Sigmoid colon (tissue), 7 donors: ENCODE results near the gene UBE2A. TPM values are rescaled to one million over a fixed set of nuclear protein-coding genes. Genes with fewer than 3 reads are reported as not detected.

Experiments
- DNase-seq: peaks from one replicate; pipeline ENCODE4 v3.0.0-alpha.2; 2019
- H3K27ac ChIP-seq, 4 donors: fragments of 200-600 bp; sonication (generic); one replicate each; pipeline ENCODE4 v1.5.1; 2016 to 2019; ENCODE audit warnings: mild to moderate bottlenecking in 1 of 4
- H3K27me3 ChIP-seq, 3 donors: fragments of 200-600 bp; sonication (generic); one replicate each; pipeline ENCODE4 v1.5.1; 2019; ENCODE audit warnings: mild to moderate bottlenecking in 1 of 3
- H3K36me3 ChIP-seq, 4 donors: fragments of 200-600 bp; sonication (generic); one replicate each; pipeline ENCODE4 v1.5.1; 2016 to 2019
- H3K4me1 ChIP-seq, 4 donors: fragments of 200-600 bp; sonication (generic); one replicate each; pipeline ENCODE4 v1.5.1; 2017 to 2019
- H3K4me3 ChIP-seq, 4 donors: fragments of 200-600 bp; sonication (generic); one replicate each; pipeline ENCODE4 v1.5.1; 2017 to 2019; ENCODE audit warnings: mild to moderate bottlenecking in 2 of 4, moderate library complexity in 1 of 4
- H3K9me3 ChIP-seq, 4 donors: fragments of 200-600 bp in 3 of 4; sonication (generic) in 3 of 4; one replicate each; pipeline versions ENCODE4 v1.5.1 to v1.6.1; 2013 to 2019
- CTCF ChIP-seq, 4 experiments: fragments of 450-650 bp in 3 of 4; fragments of 200-600 bp in 1 of 4; IDR thresholded peaks; one replicate each; pipeline ENCODE4 v1.5.1; 2016 to 2019; ENCODE audit warnings: antibody characterized with exemption in 4 of 4, mild to moderate bottlenecking in 3 of 4, moderate library complexity in 2 of 4
- EP300 ChIP-seq, 4 donors: sonication (generic); formaldehyde crosslinking; IDR thresholded peaks; one replicate each; pipeline ENCODE4 v1.6.1; 2017; ENCODE audit warnings: antibody characterized with exemption in 4 of 4
- POLR2A ChIP-seq, 2 donors: fragments of 450-650 bp; IDR thresholded peaks; one replicate each; pipeline ENCODE4 v1.6.1; 2016; ENCODE audit warnings: antibody characterized with exemption in 2 of 2, mild to moderate bottlenecking in 2 of 2, moderate library complexity in 2 of 2
- POLR2AphosphoS5 ChIP-seq, 4 donors: sonication (generic); formaldehyde crosslinking; IDR thresholded peaks; one replicate each; pipeline ENCODE4 v1.6.1; 2017; ENCODE audit warnings: antibody characterized with exemption in 4 of 4
- WGBS, 2 donors: extraction: QIAGEN DNeasy Blood & Tissue Kit; methylation state at CpG; one replicate each; pipeline ENCODE4 v1.1.7; 2013; 5-methylcytosine and 5-hydroxymethylcytosine counted together
- intact Hi-C: fragments of 100-400 bp; cut with DNase I; formaldehyde crosslinking; loops from one replicate; pipeline ENCODE4 v1.15.1; 2023
- polyA plus RNA-seq, 3 donors: library from polyadenylated mRNA; stranded (reverse); fragments of 200-250 nt; gene quantifications; one replicate each; pipeline ENCODE4 v1.2.3, GENCODE V29; 2013
- total RNA-seq, 4 donors: library from RNA; depleted of rRNA; stranded (reverse); fragments of >200 nt; gene quantifications; one replicate each; pipeline ENCODE4 v1.1.0, GENCODE V29; 2016
- donor health status: healthy with polysubstance abuse.
- donor health status: Bipolar disorder and iron deficiency.
- donor health status: healthy.

The UBE2A gene
- total and polyA plus RNA-seq, 7 donors: 26.7 to 228 (median 51.7) TPM

GRCh38 chrX:119570351-119570835, 4.0 kb upstream of the UBE2A start:
- Histone ChIP-seq H3K27me3 (no peaks in the 10 kb centered on the region), H3K27ac (no peak overlapping the region), H3K4me3 (no peak overlapping the region), H3K9me3 (no peaks in the 10 kb centered on the region), H3K4me1 (peaks cover 0 to 8% (median 3%) of the 10 kb centered on the region in 4 donors), H3K36me3 (no peaks in the 10 kb centered on the region)
- TF ChIP-seq EP300 (IDR thresholded peaks at IDR 0.05) (no peak), POLR2AphosphoS5 (IDR thresholded peaks at IDR 0.05) (no peak), CTCF (IDR thresholded peaks at IDR 0.05) (no peak), POLR2A (IDR thresholded peaks at IDR 0.05) (no peak)
- no peak for DNase-seq
- WGBS, 2 donors: 90 to 95% methylated on average over 6 of the region's 6 CpGs
- intact Hi-C loops: loop anchor here (10.0 kb wide), 1 partner anchor 86 kb away; no protein-coding TSS in a partner anchor

GRCh38 chrX:119573222-119573621, 1.1 kb upstream of the UBE2A start:
- H3K4me3 ChIP-seq: peak overlapping the region in 3 of 4 donors; percentile 67 to 71 (median 69)
- peak overlapping the region; percentile 89 to 96 (median 92) for H3K27ac ChIP-seq
- TF ChIP-seq CTCF (IDR thresholded peaks at IDR 0.05) (no peak), POLR2AphosphoS5 (IDR thresholded peaks at IDR 0.05) (no peak), EP300 (IDR thresholded peaks at IDR 0.05) (no peak), POLR2A (IDR thresholded peaks at IDR 0.05) (no peak)
- intact Hi-C loops: loop anchor here (10.0 kb wide), 1 partner anchor 88 kb away; no protein-coding TSS in a partner anchor
- H3K27me3 ChIP-seq: no peaks in the 10 kb centered on the region
- no peak for DNase-seq
- H3K36me3 ChIP-seq: peaks cover 0 to 3% (median 0%) of the 10 kb centered on the region in 4 donors
- WGBS, 2 donors: 32 to 67% methylated on average over 3 of the region's 3 CpGs
- no peaks in the 10 kb centered on the region for H3K9me3 ChIP-seq
- H3K4me1 ChIP-seq: peaks cover 0 to 15% (median 10%) of the 10 kb centered on the region in 4 donors

- intact Hi-C loops: loop anchor here (10.0 kb wide), 1 partner anchor 89 kb away; no protein-coding TSS in a partner anchor
- DNase-seq: peak; percentile 75
- Histone ChIP-seq H3K4me3 (peak overlapping the region; percentile 58 to 71 (median 68)), H3K4me1 (peaks cover 0 to 15% (median 10%) of the 10 kb centered on the region in 4 donors), H3K36me3 (peaks cover 0 to 3% (median 0%) of the 10 kb centered on the region in 4 donors), H3K9me3 (no peaks in the 10 kb centered on the region), H3K27me3 (no peaks in the 10 kb centered on the region), H3K27ac (peak overlapping the region; percentile 89 to 96 (median 92))
- whole genome bisulfite sequencing, 2 donors: 0 to 1% methylated on average over 30 of the region's 30 CpGs
- no peak for TF ChIP-seq POLR2A (IDR thresholded peaks at IDR 0.05)
- no peak for TF ChIP-seq CTCF (IDR thresholded peaks at IDR 0.05)
- no peak for TF ChIP-seq POLR2AphosphoS5 (IDR thresholded peaks at IDR 0.05)
- no peak for TF ChIP-seq EP300 (IDR thresholded peaks at IDR 0.05)
These were observed 446 bp upstream of the UBE2A start for GRCh38 chrX:119573840-119574393.

- Histone ChIP-seq H3K36me3 (peaks cover 0 to 10% (median 0%) of the 10 kb centered on the region in 4 donors), H3K4me3 (no peak overlapping the region), H3K27ac (no peak overlapping the region), H3K27me3 (no peaks in the 10 kb centered on the region), H3K9me3 (no peaks in the 10 kb centered on the region), H3K4me1 (peaks cover 0 to 12% (median 8%) of the 10 kb centered on the region in 4 donors)
- TF ChIP-seq EP300 (IDR thresholded peaks at IDR 0.05) (no peak), CTCF (IDR thresholded peaks at IDR 0.05) (no peak), POLR2AphosphoS5 (IDR thresholded peaks at IDR 0.05) (no peak), POLR2A (IDR thresholded peaks at IDR 0.05) (no peak)
- DNase-seq: no peak
- intact Hi-C loops: loop anchor here (10.0 kb wide), 1 partner anchor 95 kb away; no protein-coding TSS in a partner anchor
These were observed 5.1 kb downstream of the UBE2A start for GRCh38 chrX:119579414-119579813.
